Renal pelvis (tissue), 4 donors: ENCODE measurements around the gene KHDC4. TPM values are rescaled to one million over a fixed set of nuclear protein-coding genes. Genes with fewer than 3 reads are reported as not detected.

Experiments
- DNase-seq: peaks from one replicate; pipeline ENCODE4 v3.0.0-alpha.2; 2013
- polyA plus RNA-seq, 3 donors: library from polyadenylated mRNA; unstranded; fragments of 120-200 nt; gene quantifications; one replicate each; pipeline ENCODE4 v1.2.1, GENCODE V29; 2013; ENCODE audit not compliant: insufficient read length in 3 of 3

The KHDC4 gene
- polyA plus RNA-seq, 3 donors = 43.9 to 77.9 (median 74.4) TPM

DNA sequence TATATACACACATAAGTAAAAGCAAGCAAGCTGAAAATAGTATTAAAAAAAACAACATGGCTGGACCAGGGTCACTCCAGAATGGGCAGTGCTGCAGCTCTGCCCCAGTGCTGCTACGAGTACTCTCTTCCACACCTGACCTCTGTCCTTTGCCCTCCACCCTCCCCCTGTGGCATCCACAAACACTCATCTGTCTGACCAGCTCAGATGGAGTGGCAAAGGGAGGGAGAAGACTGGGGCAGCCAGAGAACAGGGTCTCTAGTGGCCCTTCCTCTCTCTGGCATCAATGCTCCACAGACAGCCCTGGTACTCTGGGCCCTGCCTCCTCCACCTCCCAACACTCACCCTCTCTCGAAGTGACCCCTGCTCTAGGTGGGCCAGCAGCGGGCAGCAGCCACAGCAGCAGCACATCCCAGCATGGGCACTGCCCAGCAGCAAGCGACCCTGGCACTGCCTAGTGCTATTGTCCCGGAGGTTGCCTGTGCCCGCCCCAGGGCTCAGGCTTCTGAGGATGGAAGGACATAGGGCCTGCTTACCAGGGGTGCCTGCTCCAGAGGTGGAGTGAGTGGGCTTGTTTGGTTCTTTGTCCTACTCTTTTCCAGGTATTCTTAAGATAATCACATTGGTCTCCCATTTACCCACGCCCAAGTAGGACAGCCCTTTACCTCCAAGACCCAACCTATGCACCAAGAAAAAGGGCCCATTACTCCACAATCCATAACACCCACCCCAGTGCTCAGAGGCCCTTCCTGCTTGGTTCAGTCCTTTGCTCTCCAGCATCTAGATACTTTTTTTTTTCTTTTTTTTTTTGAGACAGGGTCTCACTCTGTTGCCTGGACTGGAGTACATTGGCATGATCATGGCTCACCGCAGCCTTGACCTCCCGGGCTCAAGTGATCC is 37.9 kb upstream of the KHDC4 start:
- no peak for DNase-seq

DNA sequence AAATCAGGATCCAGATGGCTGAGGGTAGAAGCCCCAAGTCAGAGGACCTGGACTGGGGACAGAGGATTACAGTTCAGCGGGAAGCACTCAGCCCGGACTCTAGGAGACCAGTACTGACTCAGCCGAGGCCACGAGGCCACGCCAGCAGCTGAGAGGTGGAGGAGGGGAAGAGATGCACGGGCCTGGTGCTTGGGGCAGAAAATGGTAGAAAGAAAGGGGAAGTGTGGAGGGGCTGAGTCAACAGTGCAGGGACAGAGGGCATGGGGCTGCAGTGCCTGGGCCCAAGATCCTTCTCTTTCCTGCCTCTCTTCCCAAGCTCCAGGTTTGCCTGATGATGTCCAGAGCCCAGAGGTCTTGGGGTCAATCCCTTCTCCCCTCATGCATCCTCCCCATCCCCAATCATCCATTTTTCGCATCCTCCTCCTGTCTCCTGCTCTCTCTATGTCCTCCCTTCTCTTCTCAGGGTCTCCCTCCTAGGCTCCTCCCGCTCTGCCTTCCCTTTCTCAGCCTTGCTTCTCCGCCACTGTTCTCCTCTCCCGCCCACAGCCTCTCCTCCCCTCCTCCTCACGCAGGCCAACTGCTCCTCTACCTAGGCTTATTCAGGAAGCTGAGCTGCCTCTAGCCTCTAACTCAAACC is 36.4 kb upstream of the KHDC4 start:
- no peak for DNase-seq

DNA sequence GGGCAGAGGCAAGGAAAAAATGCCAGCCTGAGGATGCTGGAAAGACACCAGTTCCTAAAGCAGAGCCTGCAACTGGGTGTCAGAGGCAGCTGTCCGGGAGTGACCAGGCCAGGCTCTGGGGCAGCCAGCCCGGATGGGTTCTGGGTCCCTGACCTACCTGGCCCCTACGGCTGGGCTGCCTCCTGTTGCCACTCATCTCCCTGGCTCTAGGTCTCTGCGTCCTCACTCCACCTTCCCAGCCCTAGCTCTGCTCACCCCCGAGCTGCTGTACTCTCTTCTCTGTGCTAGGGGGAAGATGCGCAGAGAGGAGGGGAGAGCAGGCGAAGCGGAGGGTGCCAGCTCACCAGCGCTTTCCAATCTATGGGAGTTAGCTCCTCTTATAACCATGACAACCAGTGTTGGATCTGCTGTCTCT is 35.2 kb upstream of the KHDC4 start:
- no peak for DNase-seq

DNA sequence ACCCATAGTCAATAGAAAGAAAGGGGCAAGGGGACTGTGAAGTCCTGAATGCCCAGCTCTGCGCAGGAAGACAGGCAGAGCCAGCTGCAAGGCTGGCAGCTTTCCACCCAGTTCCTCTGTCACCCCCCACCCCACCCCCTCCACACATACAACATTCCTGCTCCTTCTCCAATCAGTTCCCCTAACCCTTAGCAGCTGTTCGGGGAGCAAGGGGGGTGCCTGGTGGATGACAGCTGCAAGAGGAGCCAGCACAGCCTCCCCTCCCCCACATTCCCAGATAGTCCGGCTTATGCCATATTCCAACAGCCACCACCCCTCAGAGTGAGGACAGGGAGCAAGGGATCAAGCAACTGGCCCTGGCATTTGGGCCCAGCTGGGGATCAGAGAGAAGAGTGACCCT is 34.5 kb upstream of the KHDC4 start:
- no peak for DNase-seq

DNA sequence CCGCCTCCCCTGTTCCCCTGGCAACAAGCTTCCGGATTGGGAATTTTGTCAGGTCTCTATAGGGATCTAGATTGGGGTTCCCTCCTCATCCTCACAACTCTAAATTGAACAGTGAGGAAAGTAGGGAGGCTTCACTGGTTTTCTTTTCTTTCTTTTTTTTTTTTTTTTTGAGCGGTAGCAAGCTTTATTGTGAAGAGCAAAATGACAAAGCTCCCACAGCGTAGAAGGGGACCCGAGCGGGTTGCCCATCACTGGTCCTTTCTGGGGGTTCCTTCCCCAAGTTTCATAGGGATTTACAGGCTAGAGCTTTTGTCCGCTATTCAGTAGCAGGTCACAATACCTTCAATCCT is 33.8 kb upstream of the KHDC4 start:
- DNase-seq = no peak

DNA sequence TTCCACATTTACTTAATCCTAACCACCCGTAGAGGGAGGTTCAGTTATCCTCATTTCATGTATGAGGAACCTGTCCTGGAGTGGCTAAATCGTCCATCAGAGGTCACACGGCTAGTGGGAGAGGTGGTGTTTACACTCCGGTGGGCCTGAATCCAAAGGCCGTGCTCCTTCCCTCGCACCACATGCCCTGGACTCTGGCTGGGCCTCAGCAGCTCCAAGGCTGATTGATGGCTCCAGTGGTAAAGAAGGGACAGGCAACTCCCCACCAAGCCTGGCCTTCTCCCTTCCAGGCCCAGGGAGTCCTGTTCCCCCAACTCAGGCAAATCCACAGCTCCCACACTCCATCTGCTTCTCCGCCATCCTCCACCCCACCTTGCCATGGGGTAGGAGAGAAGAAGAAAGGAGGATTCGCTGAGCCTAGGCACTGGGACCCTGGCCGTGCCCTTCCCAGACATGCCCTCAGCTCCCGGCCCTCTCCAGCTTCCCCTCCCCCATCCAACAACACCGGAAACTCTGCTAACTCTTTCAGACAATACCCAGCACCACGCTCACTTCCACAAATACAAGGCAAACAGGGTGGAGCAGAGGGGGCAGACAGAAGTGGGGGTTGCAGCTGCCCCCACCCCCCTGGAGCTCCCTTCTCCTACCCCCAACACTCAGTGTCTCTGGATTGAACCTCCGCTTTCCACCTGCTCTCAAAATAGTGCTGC is 33.3 kb upstream of the KHDC4 start:
- DNase-seq = no peak

DNA sequence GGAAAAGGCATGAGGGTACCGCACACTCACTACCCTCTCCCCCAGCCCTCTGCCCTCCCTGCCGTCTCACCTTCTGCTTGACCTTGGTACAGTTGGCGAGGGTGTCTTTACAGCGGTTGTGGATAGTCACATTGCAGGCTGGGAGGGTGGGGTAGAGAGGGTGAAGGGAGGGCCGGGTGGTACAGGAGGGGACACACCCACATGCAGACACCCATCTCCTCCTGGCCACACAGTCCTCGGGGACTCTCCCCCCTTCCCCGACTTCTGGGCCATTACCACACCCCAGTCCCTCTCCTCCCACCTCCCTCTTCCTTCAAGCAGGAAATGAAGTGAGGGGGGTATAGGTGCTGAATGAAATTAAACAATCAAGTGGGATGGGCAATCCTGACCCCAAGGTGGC is 32.5 kb upstream of the KHDC4 start:
- no peak for DNase-seq

DNA sequence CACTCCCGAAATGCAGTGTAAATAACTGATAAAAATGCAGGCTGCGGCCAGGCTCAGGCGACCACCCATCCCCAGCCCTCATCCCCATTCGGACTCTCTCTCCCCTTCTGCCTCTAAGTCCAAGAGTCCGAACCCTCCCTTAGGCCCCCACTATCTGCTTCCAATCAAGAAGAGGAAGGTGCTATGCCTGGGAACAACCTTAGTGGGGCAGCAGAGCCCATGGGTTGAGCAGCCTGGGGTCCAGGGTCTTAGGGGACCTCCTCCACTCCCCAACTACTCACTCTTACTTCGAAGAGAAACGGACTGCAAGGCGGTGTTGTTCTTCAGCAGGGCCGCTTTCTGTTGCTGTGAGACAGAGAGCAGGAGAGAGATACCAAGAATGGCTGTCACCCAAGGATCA is 31.9 kb upstream of the KHDC4 start:
- DNase-seq = no peak

DNA sequence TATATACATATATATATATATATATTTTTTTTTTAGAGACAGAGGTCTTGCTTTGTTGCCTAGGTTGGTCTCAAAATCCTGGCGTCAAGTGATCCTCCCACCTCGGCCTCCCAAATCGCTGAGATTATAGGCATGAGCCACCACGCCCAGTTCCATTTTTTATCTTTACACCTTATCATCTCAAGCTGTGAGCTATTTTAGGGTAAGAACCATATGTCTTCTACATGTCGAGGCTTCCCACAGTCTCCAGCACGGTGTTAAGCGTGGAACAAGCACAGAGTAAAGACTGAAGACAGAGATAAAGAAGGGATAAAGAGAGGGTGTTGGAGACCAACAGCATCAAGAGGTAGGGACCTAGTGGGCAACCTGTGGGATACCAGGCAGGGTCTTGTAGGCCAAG is 30.0 kb upstream of the KHDC4 start:
- no peak for DNase-seq

DNA sequence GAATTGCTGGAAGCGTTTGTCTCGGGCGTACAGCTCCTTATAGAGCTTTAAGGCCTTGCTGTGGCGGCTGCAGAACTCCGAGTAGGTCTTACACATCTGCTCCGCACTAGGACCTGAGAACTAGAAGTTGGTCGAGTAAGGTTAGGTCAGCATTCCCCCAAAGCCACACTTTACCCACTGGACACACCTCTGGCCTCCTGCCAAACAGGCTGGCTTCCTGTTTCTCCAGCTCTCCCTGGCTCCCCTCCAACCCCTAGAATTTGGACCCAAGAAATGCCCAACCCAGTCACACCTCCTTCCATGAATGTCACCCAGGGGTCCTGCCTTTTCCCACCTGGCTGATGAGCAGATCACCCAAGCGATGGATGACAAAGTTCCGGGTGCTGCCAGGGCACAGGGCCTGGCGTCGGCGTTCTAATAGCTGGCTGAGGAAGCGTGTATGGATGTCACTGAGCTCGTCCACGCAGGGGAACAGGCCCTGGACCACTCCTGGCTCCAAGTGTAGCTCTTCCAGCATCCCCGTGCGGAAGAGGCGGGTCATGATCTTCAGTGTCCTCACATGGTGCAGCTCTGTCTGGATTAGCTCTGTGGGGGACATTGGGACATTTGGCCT is 28.5 kb upstream of the KHDC4 start:
- DNase-seq = no peak

DNA sequence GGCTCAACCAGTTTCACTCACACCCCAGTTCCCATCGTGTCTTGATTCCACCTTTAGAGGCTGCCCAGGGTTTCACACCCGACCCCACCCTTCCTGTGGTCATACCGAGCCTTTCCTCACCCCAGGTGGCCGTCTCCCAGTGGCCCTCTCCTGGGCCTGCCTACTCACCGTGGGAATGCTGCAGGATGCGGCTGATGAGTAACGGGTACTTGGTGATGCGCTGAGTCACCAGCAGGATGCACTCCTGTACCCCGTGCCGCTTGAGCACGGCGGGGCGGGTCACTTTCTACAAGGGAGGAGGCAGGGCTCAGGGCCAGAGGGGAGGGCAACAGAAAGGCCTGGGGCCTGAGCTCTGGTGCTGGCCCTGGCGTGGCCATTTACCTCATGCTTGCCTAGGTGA is 27.7 kb upstream of the KHDC4 start:
- DNase-seq = no peak

DNA sequence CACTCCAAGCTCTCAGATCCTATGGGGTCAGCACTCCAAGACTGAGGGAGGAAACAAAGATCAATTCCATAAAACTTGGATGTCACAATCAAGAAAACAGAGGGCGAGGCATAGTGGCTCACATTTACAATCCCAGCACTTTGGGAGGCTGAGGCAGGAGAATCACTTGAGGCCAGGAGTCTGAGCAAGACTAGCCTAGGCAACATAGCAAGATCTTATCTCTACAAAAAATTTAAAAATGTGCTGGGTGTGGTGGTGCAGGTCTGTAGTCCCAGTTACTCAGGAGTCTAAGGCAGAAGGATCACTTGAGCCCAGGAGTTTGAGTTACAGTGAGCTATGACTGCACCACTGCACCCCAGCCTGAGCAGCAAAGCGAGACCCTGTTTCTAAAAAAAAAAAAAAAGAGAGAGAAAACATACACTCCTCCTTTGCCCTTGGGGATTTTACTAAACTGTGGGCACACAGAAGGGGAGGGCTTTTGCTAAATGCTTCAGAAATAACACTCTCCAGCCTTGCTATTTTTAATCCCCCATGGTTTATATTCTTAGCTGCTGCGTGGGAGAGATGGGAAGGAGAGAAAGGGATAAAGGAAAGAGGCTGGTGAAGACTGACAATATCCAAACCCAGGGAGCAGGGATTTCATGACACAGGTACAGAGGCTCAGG is 26.0 kb upstream of the KHDC4 start:
- no peak for DNase-seq

DNA sequence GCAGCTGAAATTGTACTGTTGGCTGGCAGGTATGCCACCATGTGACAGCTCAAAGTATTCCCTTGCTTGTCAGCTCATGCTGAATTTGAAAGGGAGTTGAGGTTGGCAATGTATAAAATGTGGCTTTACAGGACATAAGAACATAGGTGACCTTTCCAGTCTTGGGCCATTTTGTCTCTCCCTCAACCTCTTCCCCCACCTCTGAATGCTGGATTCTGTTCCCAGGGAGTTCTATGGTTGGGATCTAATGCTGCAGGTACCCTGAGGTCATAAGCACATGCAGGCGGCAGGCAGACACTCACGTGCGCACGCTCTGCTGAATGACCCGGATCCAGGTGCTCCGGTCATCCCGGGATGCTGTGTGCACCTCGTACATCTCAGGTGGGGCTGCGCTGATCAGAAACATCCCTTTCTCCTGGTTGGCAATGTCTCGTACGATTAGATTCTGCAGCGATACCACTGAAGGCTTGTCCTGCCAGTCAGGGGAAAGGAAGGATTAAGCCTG is 23.2 kb upstream of the KHDC4 start:
- DNase-seq = no peak

DNA sequence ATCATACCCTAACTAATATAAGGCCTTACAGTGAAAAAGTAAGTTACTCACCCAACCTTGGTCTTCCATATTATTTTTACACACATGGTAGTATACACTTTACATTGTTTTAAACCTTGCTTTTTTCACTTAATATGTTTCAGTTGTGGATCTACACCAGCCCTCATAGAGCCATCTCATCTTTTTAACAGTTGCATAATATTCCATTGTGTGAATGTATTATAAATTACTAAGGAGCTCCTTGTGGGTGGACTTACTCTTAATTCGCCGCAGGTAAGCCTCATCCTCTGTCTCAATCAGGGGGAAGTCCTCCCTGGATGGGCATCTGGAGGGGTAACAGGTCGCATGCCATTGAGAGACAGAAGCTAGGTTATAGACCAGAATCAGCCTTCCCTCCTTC is 20.4 kb upstream of the KHDC4 start:
- no peak for DNase-seq

DNA sequence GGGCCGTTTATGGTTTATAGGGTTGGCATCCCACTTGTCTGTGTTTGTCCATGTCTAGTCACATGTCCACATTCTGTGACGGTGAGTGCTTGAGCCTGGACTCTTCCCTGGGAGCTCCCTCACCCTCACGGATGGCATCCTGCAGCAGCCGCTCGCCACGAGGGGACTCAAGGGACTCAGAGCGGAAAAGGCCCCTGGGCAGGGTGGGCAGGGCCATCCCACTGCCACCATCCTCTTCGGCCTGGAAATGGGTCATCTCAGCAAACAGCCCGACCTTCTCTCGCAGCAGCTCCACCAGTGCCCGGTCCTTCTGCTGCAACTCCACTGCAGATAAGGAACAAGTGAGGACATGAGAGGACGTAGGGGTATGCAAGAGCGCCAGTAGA is 18.3 kb upstream of the KHDC4 start:
- no peak for DNase-seq

DNA sequence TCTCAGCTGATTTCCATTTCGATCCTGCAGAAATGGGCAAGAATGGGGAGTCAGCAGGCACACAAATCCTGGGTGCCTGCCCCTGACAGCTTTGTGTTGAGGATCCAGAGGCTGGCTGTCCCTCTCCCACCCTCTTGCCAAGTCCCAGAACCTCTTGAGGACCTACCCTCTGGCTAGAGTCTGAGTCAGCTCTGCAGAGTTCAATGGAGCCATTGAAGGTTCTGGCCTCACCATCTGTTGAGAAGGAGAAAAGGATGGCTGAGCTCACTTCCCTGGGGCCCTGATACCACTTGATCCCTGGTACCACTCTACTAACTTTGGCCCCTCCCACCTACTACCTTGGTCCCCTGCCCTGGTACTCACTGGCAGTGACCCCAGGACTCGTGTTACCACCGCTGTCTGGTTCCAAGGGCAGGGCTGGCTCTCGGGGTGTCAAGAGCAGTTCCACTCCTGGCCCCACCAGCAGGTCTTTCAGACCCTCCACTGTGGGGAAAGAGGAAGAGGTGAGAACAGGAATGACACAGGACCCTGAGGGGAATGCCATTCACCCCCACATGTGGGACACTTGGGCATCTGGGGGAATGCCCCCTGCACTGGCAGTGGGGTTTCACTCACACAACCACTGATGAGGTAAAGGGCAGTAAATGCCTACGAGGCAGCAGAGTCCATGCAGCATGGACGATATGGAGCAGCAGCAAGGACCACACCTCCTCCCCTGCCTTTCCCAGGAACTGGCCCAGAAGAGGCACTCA is 17.7 kb upstream of the KHDC4 start:
- no peak for DNase-seq

DNA sequence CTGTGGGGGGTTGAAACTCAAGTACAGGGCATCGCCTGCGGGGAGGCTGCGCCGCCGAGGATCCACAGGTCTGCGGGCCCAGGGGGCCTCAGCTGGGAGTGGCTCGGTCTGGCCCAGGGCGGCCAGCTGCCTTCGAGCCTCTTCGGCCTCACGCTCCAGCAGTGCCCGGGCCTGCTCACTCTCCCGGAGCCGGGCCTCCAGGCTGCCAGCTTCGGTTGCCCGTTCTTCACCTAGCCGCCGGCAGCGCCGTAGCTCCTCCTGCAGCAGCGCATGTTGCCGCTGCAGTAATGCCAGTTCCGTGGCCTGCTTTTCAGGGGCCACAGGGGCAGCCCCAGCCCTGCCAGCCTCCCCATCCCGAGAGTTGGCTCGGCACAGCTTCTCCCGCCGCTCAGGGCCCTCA is 16.6 kb upstream of the KHDC4 start:
- no peak for DNase-seq

DNA sequence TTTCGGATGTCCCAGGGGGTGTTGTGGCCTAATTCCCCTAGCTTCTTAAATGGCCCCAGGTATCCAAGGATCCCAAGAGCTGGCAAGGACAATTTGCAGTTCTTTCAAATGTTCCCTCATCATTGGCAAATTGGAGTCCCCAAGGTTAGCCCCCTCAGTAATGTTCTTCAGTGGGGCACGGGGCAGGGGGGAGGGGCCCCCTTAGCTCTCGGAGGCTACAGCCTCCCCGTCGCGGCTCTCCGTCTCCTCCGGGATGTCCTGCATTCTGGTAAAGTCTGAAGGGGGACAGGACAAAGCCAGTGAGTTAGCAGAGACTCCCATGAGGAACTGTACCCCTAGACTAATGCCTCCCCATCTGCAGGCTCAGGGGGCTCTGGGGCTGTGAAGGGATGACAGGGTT is 13.5 kb upstream of the KHDC4 start:
- DNase-seq = no peak

DNA sequence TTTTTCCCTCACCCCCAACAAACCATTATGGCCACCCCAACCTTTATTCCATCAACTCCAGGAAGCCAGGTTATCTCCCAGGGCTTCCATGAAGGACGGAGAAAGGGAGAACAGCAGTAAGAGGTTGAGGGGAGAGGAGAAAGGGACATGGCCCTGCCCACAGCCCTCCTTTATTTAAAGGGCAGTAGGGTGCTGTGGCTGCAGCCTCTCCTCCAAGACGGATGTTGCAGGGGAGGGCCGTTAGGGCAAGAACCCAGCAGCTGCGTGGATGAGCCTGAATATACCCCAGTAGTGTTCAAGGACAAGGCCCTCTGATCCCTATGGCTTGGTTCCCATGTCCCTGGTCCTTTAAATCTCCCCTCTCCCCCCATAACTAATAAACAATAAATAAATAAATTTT is 13.1 kb upstream of the KHDC4 start:
- DNase-seq = no peak

DNA sequence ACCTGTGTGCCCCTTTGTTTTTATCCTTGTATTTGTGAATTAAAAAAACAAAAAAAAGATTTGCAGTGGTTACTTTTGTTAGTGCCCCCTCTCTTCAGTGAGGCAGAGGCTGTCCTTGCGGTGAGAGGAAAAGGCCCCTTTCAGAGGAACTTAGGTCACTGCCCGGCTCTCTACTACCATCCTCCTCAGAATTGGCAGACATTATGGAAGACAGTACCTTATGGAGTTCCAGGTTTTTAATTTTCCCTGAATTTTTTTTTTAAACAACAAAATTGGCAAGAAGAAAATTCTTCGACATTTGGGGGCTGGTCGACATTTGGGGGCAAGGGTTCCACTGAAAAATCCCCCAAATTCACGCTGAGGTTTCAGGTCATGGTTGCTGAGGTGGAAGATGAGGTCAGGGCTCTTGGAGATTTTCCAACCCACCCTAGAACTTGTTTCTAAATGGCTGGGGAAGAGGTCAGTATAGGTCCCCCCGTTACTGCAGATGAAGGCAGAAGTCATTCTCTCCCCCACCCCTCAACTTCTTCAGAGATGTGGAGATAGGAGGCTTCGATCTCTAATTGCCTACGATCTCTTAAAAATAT is 12.5 kb upstream of the KHDC4 start:
- no peak for DNase-seq

DNA sequence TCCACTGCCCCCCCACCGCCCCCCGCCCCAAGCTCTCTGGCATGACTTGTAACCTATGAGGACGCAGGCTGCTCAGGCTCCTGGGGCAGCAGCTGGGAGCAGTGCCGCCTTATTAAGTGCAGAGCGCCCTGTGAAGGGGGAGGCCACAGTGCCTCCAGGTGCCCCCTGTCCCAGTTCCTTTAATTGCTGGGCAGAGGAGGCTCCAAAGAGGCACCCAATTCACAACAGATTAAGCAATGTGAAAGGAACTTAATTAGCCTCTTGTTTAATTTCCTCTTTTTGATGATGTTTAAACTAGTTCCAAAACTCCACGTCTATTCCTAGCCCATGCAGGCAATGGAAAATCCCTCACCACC is 10.2 kb upstream of the KHDC4 start:
- DNase-seq = no peak
